Keratinocyte (primary cell): ENCODE measurements around the gene LRRC38.

Source experiments
- EZH2 ChIP-seq: IDR thresholded peaks from one replicate; pipeline ENCODE4 v1.6.1; 2012; ENCODE audit warnings: inconsistent platforms, mild to moderate bottlenecking, low read length, moderate library complexity
- TF ChIP-seq, protein P1 (sequence below), 3 experiments: IDR thresholded peaks in 1 of 3; conservative IDR thresholded peaks in 1 of 3; optimal IDR thresholded peaks in 1 of 3; 2 replicates in 2 of 3; 3 replicates in 1 of 3; pipeline versions ENCODE3 to v1.5.1; 2011; ENCODE audit warnings: low read length in 3 of 3, mild to moderate bottlenecking in 3 of 3, moderate library complexity in 2 of 3, control low read depth in 1 of 3, inconsistent platforms in 1 of 3; ENCODE audit not compliant: insufficient read depth in 2 of 3; ENCODE audit errors: extremely low read depth in 1 of 3

GRCh38 chr1:13482600-13482999 is 31.2 kb downstream of the LRRC38 start:
- no peak for TF ChIP-seq EZH2
- TF ChIP-seq, protein P1, sequence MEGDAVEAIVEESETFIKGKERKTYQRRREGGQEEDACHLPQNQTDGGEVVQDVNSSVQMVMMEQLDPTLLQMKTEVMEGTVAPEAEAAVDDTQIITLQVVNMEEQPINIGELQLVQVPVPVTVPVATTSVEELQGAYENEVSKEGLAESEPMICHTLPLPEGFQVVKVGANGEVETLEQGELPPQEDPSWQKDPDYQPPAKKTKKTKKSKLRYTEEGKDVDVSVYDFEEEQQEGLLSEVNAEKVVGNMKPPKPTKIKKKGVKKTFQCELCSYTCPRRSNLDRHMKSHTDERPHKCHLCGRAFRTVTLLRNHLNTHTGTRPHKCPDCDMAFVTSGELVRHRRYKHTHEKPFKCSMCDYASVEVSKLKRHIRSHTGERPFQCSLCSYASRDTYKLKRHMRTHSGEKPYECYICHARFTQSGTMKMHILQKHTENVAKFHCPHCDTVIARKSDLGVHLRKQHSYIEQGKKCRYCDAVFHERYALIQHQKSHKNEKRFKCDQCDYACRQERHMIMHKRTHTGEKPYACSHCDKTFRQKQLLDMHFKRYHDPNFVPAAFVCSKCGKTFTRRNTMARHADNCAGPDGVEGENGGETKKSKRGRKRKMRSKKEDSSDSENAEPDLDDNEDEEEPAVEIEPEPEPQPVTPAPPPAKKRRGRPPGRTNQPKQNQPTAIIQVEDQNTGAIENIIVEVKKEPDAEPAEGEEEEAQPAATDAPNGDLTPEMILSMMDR (optimal IDR thresholded peaks at IDR 0.05 in 1 of 3, IDR thresholded peaks at IDR 0.05 in 1 of 3, conservative IDR thresholded peaks at IDR 0.05 in 1 of 3; ENCODE audit: extremely low read depth in 1 of 3, insufficient read depth in 2 of 3, low read length in 3 of 3): no peak
